K562 (cell line): ENCODE results near the gene BRSK1. TPM values are rescaled to one million over a fixed set of nuclear protein-coding genes. Genes with fewer than 3 reads are reported as not detected.

Source experiments
- ASH1L ChIP-seq: fragments of 450-650 bp; IDR thresholded peaks from 2 replicates; pipeline ENCODE4 v1.6.1; 2018; ENCODE audit warnings: borderline replicate concordance, mild to moderate bottlenecking, low read depth; ENCODE audit not compliant: partially characterized antibody
- BDP1 ChIP-seq: IDR thresholded peaks from 3 replicates; pipeline ENCODE4 v1.6.1; 2011; ENCODE audit not compliant: insufficient read length, insufficient read depth
- CXXC5 ChIP-seq: fragments of 250-450 bp; sonication (Bioruptor Pico); IDR thresholded peaks from 2 replicates; pipeline ENCODE4 v1.8.0; 2022; ENCODE audit warnings: inconsistent platforms, mild to moderate bottlenecking, moderate library complexity
- E2F5 ChIP-seq: sonication (generic); formaldehyde crosslinking; IDR thresholded peaks from 2 replicates; pipeline ENCODE4 v1.8.0; 2022; ENCODE audit warnings: mild to moderate bottlenecking, missing genetic modification reagents
- HSF4 ChIP-seq: fragments of 250-450 bp; sonication (Bioruptor Pico); IDR thresholded peaks from 2 replicates; pipeline ENCODE4 v2.1.2; 2022; ENCODE audit warnings: mild to moderate bottlenecking, moderate library complexity, borderline replicate concordance
- MECOM ChIP-seq: fragments of 250-450 bp; sonication (Bioruptor Pico); IDR thresholded peaks from 2 replicates; pipeline ENCODE4 v1.8.0; 2022; ENCODE audit warnings: inconsistent platforms
- NCOA1 ChIP-seq: fragments of 450-650 bp; IDR thresholded peaks from 2 replicates; pipeline ENCODE4 v1.6.1; 2016; ENCODE audit warnings: low read depth
- NR2C1 ChIP-seq, 2 experiments: fragments of 450-650 bp; IDR thresholded peaks; 2 replicates each; pipeline ENCODE4 v1.6.1; 2017; ENCODE audit warnings: mild to moderate bottlenecking in 2 of 2, antibody characterized with exemption in 1 of 2, inconsistent platforms in 1 of 2, missing compliant biosample characterization in 1 of 2, missing genetic modification characterization in 1 of 2
- POLR3A ChIP-seq: IDR thresholded peaks from 2 replicates; pipeline ENCODE4 v1.6.1; 2011; ENCODE audit warnings: borderline replicate concordance, mild to moderate bottlenecking, moderate library complexity; ENCODE audit not compliant: insufficient read length, insufficient read depth; ENCODE audit errors: extremely low read depth
- SFPQ ChIP-seq: fragments of 200-400 bp; formaldehyde crosslinking; IDR thresholded peaks from 2 replicates; pipeline ENCODE4 v1.6.1; 2017; ENCODE audit warnings: mild to moderate bottlenecking, low read depth, low read length, moderate library complexity
- STAT5A ChIP-seq: IDR thresholded peaks from 2 replicates; pipeline ENCODE4 v1.6.1; 2012; ENCODE audit warnings: low read length, inconsistent platforms, borderline replicate concordance
- WHSC1 ChIP-seq: IDR thresholded peaks from one replicate; pipeline ENCODE4 v1.6.1; 2012; ENCODE audit warnings: low read length, control low read depth, inconsistent platforms
- ZNF124 ChIP-seq: sonication (generic); formaldehyde crosslinking; IDR thresholded peaks from 2 replicates; pipeline ENCODE4 v1.8.1; 2022; ENCODE audit warnings: missing genetic modification reagents
- ZNF224 ChIP-seq: sonication (generic); formaldehyde crosslinking; IDR thresholded peaks from 2 replicates; pipeline ENCODE4 v1.8.0; 2022; ENCODE audit warnings: mild to moderate bottlenecking, missing genetic modification reagents
- ZNF23 ChIP-seq: fragments of 250-450 bp; sonication (Bioruptor Pico); IDR thresholded peaks from 2 replicates; pipeline ENCODE4 v1.4.0; 2020; ENCODE audit warnings: mild to moderate bottlenecking
- ZNF316 ChIP-seq: fragments of 450-650 bp; IDR thresholded peaks from 2 replicates; pipeline ENCODE4 v1.6.1; 2016
- ZNF347 ChIP-seq: fragments of 450-650 bp; formaldehyde crosslinking; IDR thresholded peaks from 2 replicates; pipeline ENCODE4 v1.4.0; 2020; ENCODE audit warnings: low read depth, mild to moderate bottlenecking, moderate library complexity
- ZNF512 ChIP-seq: IDR thresholded peaks from 2 replicates; pipeline ENCODE4 v1.6.1; 2016; ENCODE audit warnings: missing genetic modification characterization, missing compliant biosample characterization
- polyA plus RNA-seq, 8 experiments: library from polyadenylated mRNA; depleted of rRNA in 4 of 8; stranded (reverse) in 5 of 8; unstranded in 3 of 8; fragments of >200 nt; fragmentation: Nextera tagmentation in 2 of 8; fragmentation: Illumina TruSeq in 1 of 8; extraction: Ambion mirVana in 2 of 8; extraction: Trizol in 1 of 8; gene quantifications; 2 replicates each; pipeline versions ENCODE4 v1.2.1 to v1.2.3, GENCODE V29; 2011 to 2014; ENCODE audit warnings: inconsistent platforms in 1 of 8, missing spikeins in 1 of 8
- total RNA-seq, 7 experiments: library from RNA; depleted of rRNA in 6 of 7; stranded (reverse); fragments of >200 nt in 6 of 7; fragmentation: Illumina TruSeq in 2 of 7; extraction: Trizol in 2 of 7; gene quantifications; 2 replicates each; pipeline versions ENCODE4 v1.2.1 to v1.2.3, GENCODE V29; 2011 to 2021; ENCODE audit warnings: low replicate concordance in 1 of 7
- TF ChIP-seq, protein P1 (sequence below): fragments of 250-450 bp; sonication (Bioruptor Pico); IDR thresholded peaks from 2 replicates; pipeline ENCODE4 v1.9.0; 2021; ENCODE audit warnings: mild to moderate bottlenecking

The BRSK1 gene
- total and polyA plus RNA-seq, 9 of the 15 experiments (the other 6 are each of a cell fraction or from before 2014, with no cell fraction given): 1.7 to 9.3 (median 3.8) TPM; not detected in 2

- TF ChIP-seq MECOM (CRISPR knock-in tag) (no peak), BDP1 (no peak), ZNF23 (CRISPR knock-in tag) (no peak), ASH1L (no peak), ZNF512 (tag) (no peak), ZNF316 (no peak), ZNF224 (CRISPR knock-in tag) (no peak), WHSC1 (no peak), ZNF347 (CRISPR knock-in tag) (no peak), SFPQ (no peak), NR2C1 (IDR thresholded peaks at IDR 0.05) (peak; percentile 97), NR2C1 (tag; IDR thresholded peaks at IDR 0.05) (peak; percentile 98), ZNF124 (CRISPR knock-in tag) (no peak), POLR3A (no peak), CXXC5 (peak; percentile 83), NCOA1 (peak; percentile 90), E2F5 (no peak), STAT5A (no peak), HSF4 (CRISPR knock-in tag) (no peak)
- TF ChIP-seq, protein P1, sequence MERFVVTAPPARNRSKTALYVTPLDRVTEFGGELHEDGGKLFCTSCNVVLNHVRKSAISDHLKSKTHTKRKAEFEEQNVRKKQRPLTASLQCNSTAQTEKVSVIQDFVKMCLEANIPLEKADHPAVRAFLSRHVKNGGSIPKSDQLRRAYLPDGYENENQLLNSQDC (CRISPR knock-in tag): no peak
These were observed 3.8 kb upstream of the BRSK1 start, which contains the start of gene HSPBP1 (continued) for GRCh38 chr19:55279770-55280643.
